IPS-18a (cell line): ENCODE results near the gene APBA1.

Experiments
- H3K27ac ChIP-seq: one replicate; pipeline ENCODE4 v1.5.1; 2013; ENCODE audit warnings: low read length
- H3K27me3 ChIP-seq: one replicate; pipeline ENCODE4 v1.6.1; 2013; ENCODE audit warnings: mild to moderate bottlenecking, low read length; ENCODE audit not compliant: control insufficient read depth, insufficient read depth
- H3K36me3 ChIP-seq: one replicate; pipeline ENCODE4 v1.6.1; 2013; ENCODE audit warnings: low read depth, low read length; ENCODE audit not compliant: control insufficient read depth
- H3K4me1 ChIP-seq: one replicate; pipeline ENCODE4 v1.6.1; 2013; ENCODE audit warnings: low read depth, low read length; ENCODE audit not compliant: control insufficient read depth
- H3K4me3 ChIP-seq: one replicate; pipeline ENCODE4 v1.5.1; 2013; ENCODE audit warnings: low read length
- H3K9ac ChIP-seq: one replicate; pipeline ENCODE4 v1.6.1; 2013; ENCODE audit warnings: mild to moderate bottlenecking, low read length, moderate library complexity
- H3K9me3 ChIP-seq: one replicate; pipeline ENCODE4 v1.6.1; 2013; ENCODE audit warnings: low read depth, low read length; ENCODE audit not compliant: control insufficient read depth

The APBA1 gene

DNA sequence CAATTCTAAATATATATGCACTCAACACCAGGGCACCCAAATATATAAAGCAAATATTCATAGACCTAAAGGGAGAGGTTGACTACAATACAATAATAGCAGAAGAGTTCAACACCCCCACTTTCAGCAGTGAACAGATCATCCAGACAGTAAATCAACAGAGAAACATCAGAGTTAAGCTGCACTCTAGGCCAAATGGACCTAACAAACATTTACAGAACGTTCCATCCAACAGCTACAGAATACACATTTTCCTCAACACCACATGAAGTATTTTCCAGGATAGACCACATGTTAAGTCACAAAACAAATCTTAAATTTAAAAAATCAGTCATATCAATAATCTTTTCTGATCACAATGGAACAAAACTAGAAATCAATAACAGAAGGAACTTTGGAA, 18.9 kb downstream of the APBA1 start:
- H3K9me3 ChIP-seq: no peaks in the 10 kb centered on the region
- H3K27me3 ChIP-seq: no peaks in the 10 kb centered on the region
- H3K9ac ChIP-seq: no peak overlapping the region
- no peak overlapping the region for H3K4me3 ChIP-seq
- H3K4me1 ChIP-seq: no peaks in the 10 kb centered on the region
- no peaks in the 10 kb centered on the region for H3K36me3 ChIP-seq
- H3K27ac ChIP-seq: no peak overlapping the region

DNA sequence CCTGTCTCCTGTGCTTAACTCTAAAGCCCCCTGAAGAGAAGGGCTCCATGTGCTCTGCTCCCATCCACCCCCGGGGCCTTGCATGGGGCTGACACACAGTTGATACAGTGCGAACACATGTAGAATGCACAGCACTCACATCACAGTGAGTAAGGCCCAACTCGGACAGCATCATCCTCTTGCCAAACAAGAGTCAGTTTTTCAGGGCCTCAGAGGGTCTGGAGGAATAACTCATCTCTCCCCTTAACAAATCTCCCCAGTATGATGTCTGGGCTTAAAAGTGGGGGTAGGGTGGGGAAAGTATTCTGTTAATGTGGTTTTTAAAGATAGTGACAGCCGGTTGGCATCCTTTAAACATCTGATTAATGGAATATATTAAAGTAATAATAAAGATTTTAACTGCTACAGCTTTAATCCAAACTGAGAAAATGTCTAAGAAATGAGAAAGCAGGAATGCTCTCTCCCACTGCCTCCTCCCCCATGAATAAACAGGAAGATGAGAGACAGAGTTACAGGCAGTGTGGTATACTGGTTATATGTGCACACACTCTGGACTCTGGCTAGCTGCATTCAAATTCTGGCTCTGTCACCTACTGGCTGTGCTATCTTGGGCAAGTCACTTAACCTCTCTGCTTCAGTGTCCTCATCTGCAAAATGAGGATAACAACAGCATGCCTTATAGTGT, 22.5 kb downstream of the APBA1 start:
- H3K4me1 ChIP-seq: no peaks in the 10 kb centered on the region

DNA sequence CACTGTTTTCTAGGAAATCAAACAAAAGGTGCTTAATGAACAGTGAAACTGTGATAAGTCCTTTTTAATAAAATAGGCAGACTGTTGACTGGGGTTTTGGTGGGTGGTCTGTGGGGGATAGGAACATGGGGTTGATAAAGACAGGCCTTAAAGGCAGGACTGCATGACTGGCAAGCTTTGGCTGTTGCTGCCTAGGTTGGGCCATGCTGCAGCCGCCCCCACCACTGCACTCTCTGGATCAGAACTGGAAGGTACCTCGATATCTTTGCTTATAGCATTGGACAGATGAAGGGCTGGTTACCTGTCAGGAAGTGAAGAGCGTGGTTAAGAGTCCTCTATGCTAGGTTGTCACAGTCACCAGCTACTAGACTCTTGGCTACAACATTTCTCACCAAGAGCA, 24.4 kb downstream of the APBA1 start:
- Histone ChIP-seq H3K27ac (no peak overlapping the region), H3K36me3 (no peaks in the 10 kb centered on the region), H3K9me3 (no peaks in the 10 kb centered on the region), H3K9ac (no peak overlapping the region), H3K4me1 (no peaks in the 10 kb centered on the region), H3K27me3 (no peaks in the 10 kb centered on the region), H3K4me3 (no peak overlapping the region)

More for the DNA sequence above, 22.5 kb downstream of the APBA1 start:
- no peaks in the 10 kb centered on the region for H3K9me3 ChIP-seq
- H3K4me3 ChIP-seq: no peak overlapping the region
- no peaks in the 10 kb centered on the region for H3K36me3 ChIP-seq
- H3K27ac ChIP-seq: no peak overlapping the region
- no peaks in the 10 kb centered on the region for H3K27me3 ChIP-seq
- no peak overlapping the region for H3K9ac ChIP-seq

DNA sequence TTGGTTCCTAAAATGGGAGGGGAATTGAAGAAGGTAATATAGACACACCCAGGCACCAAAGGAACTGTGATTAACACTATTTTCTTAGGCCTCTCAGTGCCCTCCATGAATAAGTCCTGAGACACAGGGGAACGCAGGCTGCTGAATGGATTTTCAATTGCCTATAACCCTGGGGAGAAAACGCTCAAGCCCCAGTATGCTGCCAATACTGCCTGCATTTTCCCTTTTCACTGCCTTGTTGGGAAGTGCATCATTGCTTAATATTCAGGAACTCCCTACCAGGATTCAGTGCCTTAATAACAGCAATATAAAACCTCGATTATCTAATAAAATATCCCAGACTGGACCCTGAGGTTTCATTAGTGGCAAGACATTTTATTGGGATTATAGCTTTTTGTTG, 25.4 kb downstream of the APBA1 start:
- Histone ChIP-seq H3K36me3 (no peaks in the 10 kb centered on the region), H3K4me1 (no peaks in the 10 kb centered on the region), H3K27ac (no peak overlapping the region), H3K9me3 (no peaks in the 10 kb centered on the region), H3K9ac (no peak overlapping the region), H3K4me3 (no peak overlapping the region), H3K27me3 (no peaks in the 10 kb centered on the region)

DNA sequence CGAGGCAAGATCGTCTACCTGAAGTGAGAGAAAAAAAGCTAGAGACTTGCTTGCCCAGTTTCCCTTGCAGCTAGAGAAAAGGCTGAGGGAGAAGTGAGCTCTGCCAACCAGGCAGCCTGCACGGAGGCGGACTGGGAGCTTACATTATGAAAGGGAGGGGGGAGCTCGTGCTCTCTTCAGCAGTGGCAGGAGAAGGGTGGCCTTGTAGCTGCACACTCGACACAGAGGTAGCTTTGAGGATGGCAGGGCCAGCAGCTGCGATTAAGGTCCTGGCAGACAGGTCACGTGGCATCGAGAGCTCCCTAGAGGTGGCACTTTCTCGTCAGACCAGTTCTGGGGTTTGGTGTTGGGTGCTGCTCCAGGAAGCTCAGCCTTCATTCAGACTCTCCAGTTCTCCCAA, 26.7 kb downstream of the APBA1 start:
- Histone ChIP-seq H3K9me3 (no peaks in the 10 kb centered on the region), H3K9ac (no peak overlapping the region), H3K27me3 (no peaks in the 10 kb centered on the region), H3K36me3 (no peaks in the 10 kb centered on the region), H3K27ac (no peak overlapping the region), H3K4me3 (no peak overlapping the region), H3K4me1 (no peaks in the 10 kb centered on the region)

DNA sequence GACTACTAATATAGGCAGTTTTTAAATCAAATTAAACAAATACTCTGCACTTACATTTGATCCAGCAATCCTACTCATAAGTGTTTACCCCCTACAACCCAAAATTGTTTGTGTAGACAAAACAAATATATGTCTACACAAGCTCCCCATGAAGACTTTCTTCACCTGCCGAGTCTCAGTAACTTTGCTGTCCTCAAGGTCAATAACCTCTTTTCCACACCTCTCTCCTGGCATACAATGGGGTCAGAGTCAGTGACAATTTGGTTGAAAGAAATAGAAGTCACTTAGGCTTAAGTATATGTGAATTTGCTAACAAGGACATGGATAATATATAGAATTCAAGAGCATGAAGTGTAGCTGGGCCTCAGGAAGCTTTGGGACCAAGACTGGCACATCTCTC, 29.1 kb downstream of the APBA1 start:
- Histone ChIP-seq H3K9me3 (no peaks in the 10 kb centered on the region), H3K4me3 (no peak overlapping the region), H3K27me3 (no peaks in the 10 kb centered on the region), H3K27ac (no peak overlapping the region), H3K36me3 (no peaks in the 10 kb centered on the region), H3K4me1 (no peaks in the 10 kb centered on the region), H3K9ac (no peak overlapping the region)

DNA sequence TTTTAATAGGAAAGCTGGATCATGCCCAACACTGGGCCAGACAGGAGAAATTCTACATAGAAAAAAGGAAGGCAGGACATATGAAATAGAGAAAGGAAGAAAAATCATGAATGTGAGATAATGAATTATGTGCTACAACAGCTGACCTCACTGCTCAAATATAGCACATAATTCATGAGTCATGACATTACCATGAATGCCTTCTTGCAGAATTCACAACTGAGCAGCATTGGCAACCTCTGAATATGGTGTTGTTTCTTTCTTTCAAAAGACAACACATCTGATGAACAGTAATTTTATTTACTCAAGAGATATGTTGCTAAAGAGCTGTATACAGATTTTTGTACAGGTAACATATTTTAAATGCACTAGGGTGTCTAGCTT, 34.4 kb downstream of the APBA1 start:
- Histone ChIP-seq H3K27me3 (no peaks in the 10 kb centered on the region), H3K4me1 (no peaks in the 10 kb centered on the region), H3K36me3 (no peaks in the 10 kb centered on the region), H3K9me3 (no peaks in the 10 kb centered on the region), H3K27ac (no peak overlapping the region), H3K9ac (no peak overlapping the region), H3K4me3 (no peak overlapping the region)

DNA sequence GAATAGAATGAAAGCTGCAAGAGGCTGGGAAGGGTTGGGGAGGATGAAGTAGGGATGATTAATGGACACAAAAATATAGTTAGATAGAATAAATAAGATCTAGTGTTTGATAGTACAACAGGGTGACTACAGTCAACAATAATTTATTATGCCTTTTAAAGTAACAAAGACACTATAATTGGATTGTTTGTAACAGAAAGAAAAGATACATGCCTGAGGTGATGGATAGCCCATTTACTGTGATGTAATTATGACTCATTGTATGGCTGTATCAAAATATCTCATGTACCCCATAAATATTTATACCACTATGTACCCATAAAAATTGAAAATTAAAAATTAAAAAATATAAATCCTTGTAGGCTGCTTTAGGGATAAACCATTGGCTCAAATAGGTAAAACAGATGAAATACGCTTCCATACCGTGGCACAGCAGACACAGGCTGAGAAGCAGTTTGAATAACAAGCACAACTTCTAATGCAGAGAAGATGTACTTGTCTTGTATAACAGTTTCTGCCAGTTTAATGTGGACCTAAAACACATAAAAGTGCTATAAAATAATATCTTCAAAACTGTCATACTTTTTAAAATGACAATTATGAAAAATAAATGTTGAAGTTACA, 34.9 kb downstream of the APBA1 start:
- H3K9ac ChIP-seq: no peak overlapping the region
- no peak overlapping the region for H3K27ac ChIP-seq
- H3K36me3 ChIP-seq: no peaks in the 10 kb centered on the region

DNA sequence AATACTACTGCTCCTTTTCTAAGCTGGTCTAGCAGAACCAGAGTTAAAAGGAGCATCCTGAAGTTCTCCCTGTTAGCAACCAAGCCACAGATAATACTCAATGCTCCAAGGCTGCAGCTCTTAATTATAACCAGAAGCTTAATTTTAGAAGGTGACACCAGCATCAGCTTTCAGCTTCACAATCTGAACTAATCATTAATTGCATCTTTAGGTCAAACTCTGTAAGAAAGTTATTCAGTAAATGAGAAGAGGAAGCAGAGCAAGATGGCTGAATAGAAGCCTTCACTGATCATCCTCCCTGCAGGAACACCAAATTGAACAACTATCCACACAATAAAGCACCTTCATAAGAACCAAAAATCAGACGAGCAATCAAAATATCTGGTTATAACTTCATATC, 38.5 kb downstream of the APBA1 start:
- H3K4me3 ChIP-seq: no peak overlapping the region
- no peaks in the 10 kb centered on the region for H3K27me3 ChIP-seq
- H3K9ac ChIP-seq: no peak overlapping the region
- no peaks in the 10 kb centered on the region for H3K36me3 ChIP-seq
- H3K27ac ChIP-seq: no peak overlapping the region
- no peaks in the 10 kb centered on the region for H3K4me1 ChIP-seq
- H3K9me3 ChIP-seq: no peaks in the 10 kb centered on the region

More for the DNA sequence above, 34.9 kb downstream of the APBA1 start:
- no peaks in the 10 kb centered on the region for H3K4me1 ChIP-seq
- H3K4me3 ChIP-seq: no peak overlapping the region
- no peaks in the 10 kb centered on the region for H3K9me3 ChIP-seq
- no peaks in the 10 kb centered on the region for H3K27me3 ChIP-seq

DNA sequence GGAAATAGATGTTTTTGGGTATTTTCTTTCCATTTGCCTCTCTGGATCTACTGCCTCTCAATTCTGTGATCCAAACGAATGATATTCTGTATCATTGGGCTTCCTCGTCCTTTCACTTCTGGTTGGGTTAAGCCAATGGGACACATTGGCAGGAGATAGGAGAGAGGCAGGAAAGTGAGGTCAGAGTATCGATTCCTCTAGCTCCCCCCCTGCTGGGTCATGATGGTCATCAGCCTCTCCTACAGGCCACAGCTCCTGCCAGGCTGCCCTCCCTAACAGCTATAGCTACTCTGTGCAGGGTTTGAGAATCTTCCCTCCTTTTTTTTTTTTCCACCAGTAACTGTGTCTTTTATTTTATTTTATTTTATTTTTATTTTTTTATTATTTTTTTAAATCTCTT, 39.4 kb downstream of the APBA1 start:
- no peaks in the 10 kb centered on the region for H3K27me3 ChIP-seq
- no peak overlapping the region for H3K27ac ChIP-seq
- H3K9me3 ChIP-seq: no peaks in the 10 kb centered on the region
- H3K36me3 ChIP-seq: no peaks in the 10 kb centered on the region
- no peaks in the 10 kb centered on the region for H3K4me1 ChIP-seq
- H3K4me3 ChIP-seq: no peak overlapping the region
- H3K9ac ChIP-seq: no peak overlapping the region

DNA sequence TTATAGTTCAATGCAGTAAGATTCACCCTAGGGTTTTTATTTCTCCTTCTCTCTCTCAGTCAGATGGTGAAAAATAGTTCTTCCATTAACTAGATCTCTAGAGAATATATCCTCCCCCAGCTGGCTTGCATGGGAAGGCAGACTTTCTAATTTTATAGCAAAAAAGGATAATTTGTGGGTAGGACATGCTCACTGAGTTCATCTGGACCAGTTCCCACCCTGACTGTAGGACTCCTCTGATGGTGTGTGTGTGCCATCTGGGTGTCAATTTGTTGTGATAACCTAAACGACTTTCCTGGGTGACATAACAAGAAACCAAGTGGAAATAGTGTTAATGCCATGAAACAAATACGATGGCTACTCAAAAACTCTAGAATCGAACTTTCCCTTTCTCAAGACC, 44.9 kb downstream of the APBA1 start:
- Histone ChIP-seq H3K36me3 (no peaks in the 10 kb centered on the region), H3K4me1 (no peaks in the 10 kb centered on the region), H3K27me3 (no peaks in the 10 kb centered on the region), H3K9me3 (no peaks in the 10 kb centered on the region), H3K27ac (no peak overlapping the region), H3K9ac (no peak overlapping the region), H3K4me3 (no peak overlapping the region)

DNA sequence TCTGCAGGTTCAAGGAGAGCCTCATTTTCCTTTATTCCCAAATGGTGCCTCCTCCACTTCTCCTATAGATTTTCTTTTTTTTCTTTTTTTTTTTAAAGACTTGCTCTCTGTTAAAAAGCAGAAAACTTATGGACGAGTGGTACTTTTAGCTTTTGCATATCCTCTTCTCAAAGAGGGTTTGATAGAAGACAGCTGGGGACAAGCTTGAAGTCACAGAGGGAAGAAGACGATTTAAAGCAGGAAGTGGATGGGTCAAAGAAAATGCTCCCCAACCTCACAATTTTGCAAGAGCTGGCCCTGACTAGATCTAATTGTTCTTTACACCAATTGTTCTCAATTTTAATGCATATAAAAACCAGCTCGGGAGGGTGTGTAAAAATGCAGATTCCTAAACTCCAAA, 48.9 kb downstream of the APBA1 start:
- Histone ChIP-seq H3K4me1 (no peaks in the 10 kb centered on the region), H3K36me3 (no peaks in the 10 kb centered on the region), H3K9me3 (no peaks in the 10 kb centered on the region), H3K27ac (no peak overlapping the region), H3K4me3 (no peak overlapping the region), H3K9ac (no peak overlapping the region), H3K27me3 (no peaks in the 10 kb centered on the region)
